ENCODE data around the gene TULP3.

Gene TULP3

DNA sequence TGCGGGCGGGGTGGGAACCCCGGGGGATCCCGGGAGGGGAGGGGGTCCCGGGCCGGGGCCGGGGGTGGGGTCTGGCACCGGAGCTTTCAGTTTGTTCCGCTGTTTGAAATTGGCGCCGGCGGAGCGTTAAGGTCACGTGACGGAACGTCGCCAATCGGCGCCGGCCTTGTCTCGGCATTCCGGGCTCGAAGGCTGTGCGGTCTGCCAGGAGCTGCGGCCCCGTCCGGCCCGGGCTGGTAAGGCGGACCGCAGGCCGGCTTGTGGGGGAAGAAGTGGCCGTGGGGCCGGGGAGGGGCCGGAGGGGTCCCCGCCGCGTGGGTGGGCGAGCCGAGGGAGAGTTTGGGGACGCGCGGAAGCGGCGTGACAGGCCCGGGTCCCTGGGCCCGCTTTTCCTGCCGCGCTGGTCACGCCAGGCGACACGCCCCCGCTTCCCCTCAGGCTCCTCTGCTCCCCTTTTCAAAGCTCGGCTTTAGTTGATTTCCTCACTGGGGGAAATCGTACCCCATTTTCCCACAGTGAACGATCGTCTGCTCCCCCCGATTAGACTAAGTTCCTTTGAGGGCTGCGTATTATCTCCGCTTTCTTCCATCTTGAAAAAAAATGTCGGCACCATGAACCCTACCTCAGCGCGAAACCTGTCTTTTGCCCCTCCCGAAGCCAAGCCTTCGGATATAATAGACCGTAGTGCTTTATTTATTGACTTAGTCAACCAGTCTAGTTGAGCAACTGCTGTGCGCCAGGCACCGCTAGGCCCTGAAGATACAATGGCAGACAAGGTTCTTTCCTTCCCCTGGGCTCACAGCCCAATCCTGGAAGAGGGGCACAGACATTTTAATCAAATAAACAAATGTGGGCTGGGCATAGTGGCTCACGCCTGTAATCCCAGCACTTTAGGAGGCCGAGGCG, 13.4 kb upstream of the TULP3 start, which contains the start of the genes FOXM1 and RHNO1:
Gene FOXM1, minus strand, starts transcription at position 128 of the 906 bp plus-strand sequence. CDS start 2,696 bp downstream, outside the sequence.
Gene RHNO1, plus strand, starts transcription at position 177 of the 906 bp plus-strand sequence. CDS start 8,144 bp downstream, outside the sequence.
- DNase-seq: peak; percentile 90

DNA sequence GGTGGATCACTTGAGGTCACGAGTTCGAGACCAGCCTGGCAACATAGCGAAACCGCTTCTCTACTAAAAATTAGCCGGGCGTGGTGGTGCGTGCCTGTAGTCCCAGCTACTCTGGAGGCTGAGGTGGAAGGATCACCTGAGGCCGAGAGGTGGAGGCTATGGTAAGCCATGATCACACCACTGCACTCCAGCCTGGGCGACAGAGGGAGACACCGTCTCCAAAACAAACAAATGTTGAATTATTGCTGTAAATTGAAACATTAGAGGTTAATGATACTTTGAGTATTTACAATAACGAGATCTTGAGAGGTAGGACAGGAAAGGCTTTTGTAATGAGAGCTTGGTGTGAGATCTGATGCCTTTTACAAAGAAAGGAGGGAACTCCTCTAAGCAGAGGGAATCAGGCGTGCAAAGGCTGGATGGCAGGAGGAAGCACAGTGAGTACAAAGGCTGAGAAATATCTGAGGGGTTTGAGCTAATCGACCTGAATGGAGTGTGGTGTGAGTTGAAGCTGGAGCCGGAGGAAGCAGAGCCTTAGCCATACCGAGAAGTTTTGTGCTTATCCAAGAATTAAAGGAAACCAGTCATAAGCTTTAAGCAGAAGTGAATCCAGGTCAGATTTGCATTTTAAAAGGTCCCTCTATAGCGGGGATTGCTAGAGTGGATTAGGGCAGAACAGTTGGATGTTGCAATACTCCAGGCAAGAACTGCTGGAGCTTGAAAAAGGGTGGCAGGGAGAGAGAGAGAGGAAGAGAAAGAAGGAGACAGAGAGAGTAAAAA, 12.5 kb upstream of the TULP3 start:
- no peak for DNase-seq

DNA sequence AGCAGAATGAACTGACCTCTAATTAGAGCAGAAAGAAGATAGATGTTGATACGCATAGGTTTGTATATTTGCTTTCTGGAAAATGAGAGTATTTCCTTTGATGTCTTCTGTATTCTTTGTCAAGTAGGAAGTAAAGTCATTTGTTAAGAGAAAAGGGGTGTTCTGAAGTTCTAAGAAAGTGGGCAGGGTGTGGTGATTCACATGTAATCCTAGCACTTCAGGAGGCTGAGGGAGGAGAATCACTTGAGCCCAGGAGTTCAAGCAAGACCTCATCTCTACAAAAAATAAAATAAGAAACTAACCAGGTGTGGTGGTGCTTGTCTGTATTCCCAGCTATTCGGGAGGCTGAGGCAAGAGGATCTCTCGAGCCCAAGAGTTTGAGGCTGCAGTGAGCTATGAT, 10.8 kb upstream of the TULP3 start:
- no peak for DNase-seq

DNA sequence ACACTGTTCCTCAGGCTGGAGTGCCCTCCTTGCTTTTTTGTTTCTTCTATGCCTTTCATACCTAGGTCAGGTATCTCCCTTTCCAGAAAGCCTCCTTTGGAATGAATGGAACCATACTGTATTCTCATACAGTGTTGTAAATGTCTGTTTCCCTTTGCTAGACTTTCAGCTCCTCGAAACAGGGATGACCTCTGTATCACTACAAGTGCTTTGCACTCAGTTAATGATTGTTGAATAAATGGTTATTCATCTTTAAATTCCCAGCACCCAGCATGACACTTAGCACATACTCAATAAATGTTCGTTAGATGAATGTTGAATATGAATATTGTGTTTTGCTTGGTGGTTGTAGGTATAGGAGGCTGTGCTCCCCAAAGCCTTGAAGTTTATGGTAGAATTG, 5.9 kb upstream of the TULP3 start:
- no peak for DNase-seq

DNA sequence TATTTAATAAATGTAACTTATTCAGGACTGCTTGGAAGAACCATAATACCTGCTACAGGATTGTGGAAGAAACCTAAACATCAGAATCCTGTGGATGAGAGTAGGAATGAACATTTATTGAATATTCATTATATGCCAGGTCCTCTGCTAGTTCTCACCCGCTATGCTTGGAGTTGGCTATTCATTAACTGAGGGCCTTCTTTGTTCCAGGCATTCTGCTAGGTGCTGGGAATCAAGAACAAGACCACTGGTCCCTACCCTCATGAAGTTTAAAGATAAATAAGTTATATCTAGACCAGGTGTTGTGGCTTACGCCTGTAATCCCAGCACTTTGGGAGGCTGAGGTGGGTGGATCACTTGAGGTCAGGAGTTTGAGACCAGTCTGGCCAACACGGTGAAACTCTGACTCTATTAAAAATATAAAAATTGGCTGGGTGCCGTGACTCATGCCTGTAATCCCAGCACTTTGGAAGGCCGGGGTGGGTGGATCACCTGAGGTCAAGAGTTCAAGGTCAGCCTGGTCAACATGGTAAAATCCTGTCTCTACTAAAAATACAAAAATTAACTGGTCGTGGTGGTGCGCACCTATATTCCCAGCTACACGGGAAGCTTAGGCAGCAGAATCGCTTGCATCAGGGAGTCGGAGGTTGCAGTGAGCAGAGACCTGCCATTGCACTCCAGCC, 3.8 kb upstream of the TULP3 start:
- DNase-seq: no peak

DNA sequence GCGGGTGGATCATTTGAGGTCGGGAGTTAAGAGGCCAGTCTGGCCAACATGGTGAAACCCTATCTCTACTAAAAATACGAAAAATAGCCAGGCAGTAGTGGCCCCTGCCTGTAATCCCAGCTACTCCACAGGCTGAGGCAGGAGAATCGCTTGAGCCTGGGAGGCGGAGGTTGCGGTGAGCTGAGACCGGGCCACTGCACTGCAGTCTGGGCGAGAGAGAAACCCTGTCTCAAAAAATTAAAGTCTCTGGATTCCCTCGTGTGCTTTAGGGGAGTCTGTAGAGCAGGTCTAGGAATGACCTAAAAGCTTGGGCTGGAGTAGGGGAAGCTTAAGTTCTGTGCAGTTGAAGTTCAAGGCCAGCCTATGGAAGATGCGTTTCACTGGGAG, 697 bp upstream of the TULP3 start:
- DNase-seq: no peak

DNA sequence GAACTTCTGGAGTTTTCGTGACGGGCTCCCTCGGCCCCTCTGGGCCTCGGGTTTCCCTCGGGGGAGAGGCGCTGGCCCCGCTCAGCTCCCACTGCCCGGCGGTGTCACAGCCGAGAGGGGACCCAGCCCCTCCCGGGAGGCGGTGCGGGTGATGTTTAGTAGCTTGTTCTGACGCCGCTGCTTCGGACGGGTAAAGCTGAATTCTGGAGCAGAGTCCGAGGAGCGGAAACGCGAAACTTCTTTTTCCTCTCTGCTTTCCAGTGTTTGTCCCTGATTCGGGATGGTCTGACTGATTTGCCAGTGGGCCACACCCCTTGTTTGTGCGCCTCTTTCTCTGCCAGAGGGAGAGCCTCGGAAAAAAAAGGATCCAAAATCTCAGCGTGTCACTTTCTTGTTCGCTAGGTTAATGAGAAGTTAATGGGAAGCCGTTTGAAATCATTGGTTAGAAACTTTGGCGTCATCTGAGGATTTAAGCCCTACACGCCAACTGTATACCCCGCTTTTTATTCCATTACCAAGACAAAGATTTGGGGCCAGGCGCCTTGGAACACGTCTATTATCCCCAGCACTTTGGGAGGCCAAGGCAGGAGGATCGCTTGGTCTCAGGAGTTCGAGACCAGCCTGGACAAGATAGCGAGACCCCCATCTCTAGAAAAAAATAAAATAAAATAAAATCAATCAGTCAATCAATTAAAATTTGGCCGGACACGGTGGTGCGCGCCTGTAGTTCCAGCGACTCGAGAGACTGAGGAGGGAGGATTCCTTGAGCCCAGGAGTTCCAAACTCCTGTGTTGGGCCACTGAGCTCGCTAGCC, 756 bp downstream of the TULP3 start:
- DNase-seq: no peak

DNA sequence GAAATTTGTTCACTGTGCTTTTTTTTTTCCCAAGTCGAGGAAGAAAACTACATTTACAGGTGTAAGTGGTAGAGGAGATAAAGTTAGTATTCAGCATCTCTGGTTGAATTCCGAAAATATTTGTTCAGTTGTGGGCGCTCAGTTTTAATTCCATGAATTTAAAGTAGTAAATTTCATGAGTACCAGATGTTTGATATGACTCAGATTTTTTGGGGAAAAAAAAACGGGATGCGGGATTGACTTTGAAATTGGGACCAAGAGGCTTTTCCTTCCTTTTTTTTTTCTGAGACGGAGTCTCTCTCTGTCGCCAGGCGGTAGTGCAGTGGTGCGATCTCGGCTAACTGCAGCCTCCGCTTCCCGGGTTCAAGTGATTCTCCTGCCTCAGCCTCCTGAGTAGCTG, 1.6 kb downstream of the TULP3 start:
- DNase-seq: no peak

DNA sequence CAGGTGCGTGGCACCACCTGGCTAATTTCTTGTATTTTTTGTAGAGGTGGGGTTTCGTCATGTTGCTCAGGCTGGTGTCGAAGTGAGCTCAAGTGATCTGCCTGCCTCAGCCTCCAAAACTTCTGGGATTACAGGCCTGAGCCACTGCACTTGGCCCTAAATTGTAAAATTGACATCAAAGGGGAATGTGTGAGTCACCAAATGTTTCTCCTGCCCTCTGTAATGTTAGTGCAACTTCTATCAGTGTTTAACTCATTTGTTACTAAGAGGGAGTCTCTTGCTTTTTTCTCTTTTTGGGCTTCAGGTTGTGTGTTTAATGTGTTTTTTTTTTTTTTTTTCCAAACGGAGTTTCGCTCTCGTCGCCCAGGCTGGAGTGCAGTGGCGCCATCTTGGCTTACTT, 2.3 kb downstream of the TULP3 start:
- no peak for DNase-seq

DNA sequence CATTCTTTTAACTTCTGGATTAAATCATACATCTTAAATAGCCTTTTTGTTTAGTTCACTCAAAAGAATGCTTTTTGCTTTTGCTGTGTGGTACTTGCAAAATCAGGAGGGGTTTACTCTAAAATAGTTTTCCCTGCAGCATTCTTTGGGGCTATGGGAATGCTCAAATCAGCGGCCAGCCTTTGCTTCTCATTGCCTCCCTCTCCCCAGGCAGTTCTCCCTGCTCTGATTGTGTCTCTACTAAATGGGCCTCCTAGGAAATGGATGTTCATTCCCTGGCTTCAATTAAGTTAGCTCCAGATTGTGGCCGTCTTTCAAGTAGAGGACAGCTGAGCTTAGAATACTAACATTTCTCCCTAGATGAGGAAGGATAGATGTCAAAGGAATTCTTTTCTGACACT, 4.4 kb downstream of the TULP3 start:
- no peak for DNase-seq

DNA sequence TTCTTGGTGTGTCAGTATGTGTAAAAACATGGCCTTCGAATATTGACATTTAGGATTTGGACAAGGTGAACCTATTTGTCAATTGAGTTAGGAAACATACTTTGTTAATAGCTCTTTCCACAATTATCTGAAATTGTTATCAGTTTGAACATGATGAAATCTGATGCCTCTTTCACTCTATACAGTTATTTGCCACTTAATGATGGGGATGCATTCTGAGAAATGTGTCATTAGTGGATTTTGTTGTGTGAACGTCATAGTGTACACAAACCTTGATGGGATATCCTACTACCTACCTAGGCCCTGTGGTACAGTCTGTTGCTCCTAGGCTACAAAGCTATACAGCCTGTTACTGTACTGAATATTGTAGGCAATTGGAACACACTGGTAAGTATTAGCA, 4.8 kb downstream of the TULP3 start:
- DNase-seq: no peak

DNA sequence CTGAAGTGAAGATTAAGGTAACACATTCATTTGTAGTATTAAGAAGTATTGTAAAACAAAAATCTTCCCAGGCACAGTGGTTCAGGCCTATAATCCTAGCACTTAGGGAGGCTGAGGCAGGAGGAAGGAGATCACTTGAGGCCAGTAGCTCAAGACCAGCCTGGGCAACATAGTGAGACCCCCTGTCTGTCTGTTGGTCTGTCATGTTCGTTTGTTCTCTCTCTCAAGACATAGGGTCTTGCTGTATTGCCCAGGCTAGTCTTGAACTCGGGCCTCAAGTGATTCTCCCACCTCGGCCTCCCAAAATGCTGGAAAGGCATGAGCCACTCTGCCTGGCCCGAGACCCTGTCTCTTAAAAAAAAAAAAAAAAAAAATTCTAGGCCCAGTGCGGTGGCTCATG, 6.7 kb downstream of the TULP3 start:
- no peak for DNase-seq

DNA sequence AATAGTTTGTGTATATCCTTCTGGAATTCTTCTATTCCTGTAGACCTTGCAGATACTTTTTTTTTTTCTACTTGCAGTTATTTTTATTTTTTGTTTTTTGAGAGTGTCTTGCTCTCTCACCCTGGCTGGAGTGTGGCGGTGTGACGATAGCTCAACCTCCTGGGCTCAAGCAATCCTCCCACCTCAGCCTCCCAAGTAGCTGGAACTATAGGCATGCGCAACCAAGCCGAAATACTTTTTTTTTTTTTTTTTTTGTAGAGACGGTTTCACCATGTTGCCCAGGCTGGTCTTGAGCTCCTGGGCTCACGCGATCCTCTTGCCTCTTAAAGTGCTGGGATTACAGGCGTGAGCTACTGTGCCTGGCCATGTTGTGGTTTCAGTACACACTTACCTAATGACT, 10.0 kb downstream of the TULP3 start:
- DNase-seq: no peak

DNA sequence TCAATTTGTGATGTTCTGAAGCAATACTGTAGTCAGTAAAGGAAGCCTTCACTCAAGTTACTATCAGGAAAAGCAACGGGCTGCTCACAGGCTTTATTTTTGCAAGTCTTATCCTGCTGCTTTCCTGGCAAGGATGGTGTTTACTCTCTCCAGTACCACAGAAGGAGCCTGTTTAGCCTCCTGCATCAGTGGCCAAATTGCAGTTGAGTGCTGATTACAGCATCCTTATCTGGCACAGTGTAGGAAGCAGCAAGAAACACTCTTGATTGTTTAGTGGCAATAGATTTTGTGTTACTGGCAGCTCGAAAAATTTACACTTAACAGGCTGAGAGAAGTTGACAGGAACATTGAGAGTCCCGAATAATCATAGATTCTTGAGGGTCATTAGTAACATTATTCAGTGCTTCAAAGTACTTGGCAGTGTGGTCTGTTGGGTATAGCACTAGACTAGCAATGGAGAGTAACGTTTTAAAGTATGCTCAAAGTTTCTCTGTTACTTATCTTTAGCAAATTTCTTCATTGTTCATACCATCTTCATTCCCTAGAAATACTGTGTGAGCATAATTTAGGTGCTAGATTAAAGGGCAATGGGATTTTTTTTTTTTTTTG, 11.7 kb downstream of the TULP3 start:
- no peak for DNase-seq

DNA sequence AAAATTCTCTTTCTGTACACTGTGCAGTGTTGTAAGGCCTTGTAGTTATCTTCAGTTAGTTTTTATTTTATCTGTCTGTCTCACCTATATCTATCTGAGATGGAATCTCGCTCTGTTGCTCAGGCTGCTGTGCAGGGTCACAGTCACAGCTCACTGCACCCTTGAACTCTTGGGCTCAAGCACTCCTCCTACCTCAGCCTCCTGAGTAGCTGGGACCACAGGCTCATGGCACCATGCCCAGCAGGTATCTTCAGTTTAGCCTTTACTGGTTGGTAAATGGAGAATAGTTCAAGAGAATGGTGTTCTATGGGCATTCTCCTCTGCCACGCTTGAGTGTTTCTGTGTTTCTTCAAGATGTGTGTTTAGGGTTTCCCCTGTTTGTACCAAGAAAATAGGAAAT, 13.6 kb downstream of the TULP3 start:
- DNase-seq: no peak

DNA sequence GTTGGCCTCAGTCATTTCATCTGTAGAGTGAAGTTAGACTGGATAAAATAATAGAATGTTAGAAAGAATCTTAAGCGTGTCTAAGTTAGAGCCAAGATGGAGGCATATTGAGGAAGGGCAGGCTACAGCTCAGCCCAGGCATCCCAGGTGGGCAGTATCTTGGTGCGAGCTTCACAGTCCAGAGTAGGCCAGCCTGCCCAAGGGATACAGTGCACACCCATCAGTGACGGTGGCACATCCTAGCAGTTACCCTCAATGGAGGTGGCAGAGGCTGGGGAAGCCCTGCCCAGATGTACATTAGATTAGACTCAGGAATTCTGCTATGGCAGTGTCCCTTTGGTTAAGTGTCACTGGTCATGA, 21.5 kb downstream of the TULP3 start:
- no peak for DNase-seq

DNA sequence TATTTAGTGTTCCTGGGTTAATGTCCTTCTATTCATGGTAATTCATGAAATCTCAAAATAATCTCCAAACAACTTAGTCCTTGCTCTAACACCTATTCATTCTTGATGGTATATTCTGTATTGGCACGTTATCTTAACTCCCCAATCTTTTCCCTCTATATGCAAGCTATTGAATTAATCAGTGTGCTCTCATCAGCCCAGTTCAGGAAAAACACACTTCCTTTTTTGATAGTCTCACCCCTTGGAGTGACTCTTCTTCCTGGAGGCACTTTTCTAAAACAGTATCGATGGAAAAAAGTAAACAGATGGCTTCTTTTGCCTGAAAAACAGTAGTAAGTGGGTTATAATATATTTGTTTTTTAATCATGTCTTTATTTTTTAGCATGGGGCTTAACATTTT, 28.6 kb downstream of the TULP3 start:
- no peak for DNase-seq

DNA sequence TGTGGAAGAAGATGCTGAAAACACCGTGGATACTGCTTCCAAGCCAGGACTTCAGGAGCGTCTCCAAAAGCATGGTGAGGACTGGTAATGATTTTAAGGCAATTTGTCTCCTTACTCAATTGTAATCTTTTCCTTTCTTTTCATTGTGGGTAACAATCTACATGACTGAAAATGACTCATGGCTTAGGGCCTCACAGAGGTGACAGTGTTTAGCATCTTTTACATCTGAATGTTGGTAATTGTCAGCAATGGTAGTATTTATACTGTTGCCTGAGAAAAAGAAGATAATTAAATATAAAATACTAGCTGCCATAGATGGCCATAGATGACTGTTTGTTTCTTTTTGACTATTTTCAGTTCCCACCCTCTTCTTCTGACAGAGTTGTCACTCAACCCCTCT, 31.6 kb downstream of the TULP3 start:
- DNase-seq: no peak

DNA sequence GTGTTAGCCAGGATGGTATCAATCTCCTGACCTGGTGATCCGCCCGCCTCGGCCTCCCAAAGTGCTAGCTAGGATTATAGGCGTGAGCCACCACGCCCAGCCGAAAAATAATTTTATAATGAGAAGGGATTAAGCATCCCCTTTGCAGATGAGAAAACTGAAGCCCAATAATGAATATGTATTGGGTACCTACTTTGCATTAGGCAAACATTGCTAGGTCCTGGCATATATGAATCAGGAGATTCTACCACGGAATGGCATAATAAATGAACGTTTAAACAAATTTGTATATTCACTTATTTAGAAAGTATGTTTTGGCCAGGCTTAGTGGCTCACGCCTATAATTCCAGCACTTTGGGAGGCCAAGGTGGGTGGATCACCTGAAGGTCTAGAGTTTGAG, 32.4 kb downstream of the TULP3 start:
- DNase-seq: no peak

DNA sequence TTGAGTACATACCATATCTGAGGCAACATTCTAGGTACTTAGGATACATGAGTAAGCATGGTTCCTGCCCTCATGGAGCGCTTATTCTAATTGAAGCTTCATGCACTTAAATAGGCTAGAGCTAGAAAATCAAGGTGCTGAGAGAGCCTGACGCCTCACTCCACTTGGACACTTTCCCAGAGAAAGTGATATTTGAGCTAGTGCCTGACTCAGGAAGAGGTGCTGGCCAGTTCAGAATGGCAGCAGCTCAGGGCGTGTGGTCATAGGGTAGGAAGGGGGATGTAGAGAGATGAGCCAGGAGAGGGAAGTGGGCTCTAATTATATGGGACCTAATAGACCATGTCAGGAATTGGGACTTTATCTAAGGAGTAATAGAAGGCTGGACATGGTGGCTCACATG, 33.3 kb downstream of the TULP3 start:
- no peak for DNase-seq

DNA sequence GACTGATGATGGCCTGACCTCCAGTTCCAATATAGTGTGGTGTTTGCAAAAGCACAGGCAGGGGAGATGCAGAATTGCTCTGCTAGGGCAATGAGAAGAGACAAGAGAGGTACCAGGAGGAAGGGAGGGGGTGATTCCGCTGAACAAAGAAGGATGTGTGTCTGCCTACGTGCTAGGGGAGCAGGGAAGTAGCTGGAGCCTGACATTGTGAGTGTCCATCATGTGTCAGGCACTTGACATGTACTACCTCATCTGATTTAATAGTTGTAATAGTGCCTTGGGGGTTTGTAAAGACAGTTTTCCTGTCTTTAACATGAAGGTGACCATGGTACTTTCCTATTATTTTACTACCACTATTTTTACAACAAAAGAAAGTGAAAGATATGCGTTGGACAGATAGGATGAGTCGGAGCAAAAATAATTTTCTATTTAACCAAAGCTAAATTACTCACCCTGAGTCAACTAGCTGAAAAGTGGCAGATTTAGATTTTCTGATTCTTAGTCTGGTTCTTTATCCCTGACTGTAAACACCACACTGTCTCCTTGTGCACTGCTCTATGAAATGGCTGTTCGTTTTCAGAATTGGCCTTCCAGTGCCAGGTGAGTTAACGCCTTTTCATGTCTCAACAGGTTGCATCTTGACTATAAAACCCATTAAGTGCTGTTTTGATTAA, 34.8 kb downstream of the TULP3 start:
- DNase-seq: no peak

DNA sequence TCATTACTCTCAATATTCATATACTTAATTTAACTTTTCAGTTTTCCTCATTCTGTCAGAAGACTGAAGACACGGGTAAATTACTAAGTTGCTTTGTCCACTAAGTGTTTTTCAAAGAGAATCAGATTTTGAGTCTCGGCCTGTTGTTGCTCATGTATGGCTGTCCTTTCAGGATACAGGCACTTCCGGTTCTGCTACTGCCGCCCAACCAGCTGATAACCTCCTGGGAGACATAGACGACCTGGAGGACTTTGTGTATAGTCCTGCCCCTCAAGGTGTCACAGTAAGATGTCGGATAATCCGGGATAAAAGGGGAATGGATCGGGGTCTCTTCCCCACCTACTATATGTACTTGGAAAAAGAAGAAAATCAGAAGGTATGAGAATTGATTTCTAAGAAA, 40.2 kb downstream of the TULP3 start:
- no peak for DNase-seq
